Large intestine (tissue), 3 donors: ENCODE results near the gene PLOD1. TPM values are rescaled to one million over a fixed set of nuclear protein-coding genes. Genes with fewer than 3 reads are reported as not detected.
"Not testable (repeated sequence)": the region's sequence is repeated elsewhere in the genome, so short reads cannot be mapped to it uniquely, and the experiment has no call there.

ENCODE experiments used
- DNase-seq, 2 donors: peaks; one replicate each; pipeline versions ENCODE4 v3.0.0 to v3.0.0-alpha.2; 2013
- H3K27ac ChIP-seq: one replicate; pipeline ENCODE4 v1.5.1; 2013; ENCODE audit warnings: low read length
- H3K27me3 ChIP-seq: 2 replicates; pipeline ENCODE4 v1.6.1; 2013; ENCODE audit warnings: low read length; ENCODE audit not compliant: control insufficient read depth, insufficient read depth
- H3K36me3 ChIP-seq: 2 replicates; pipeline ENCODE4 v1.6.1; 2013; ENCODE audit warnings: low read length; ENCODE audit not compliant: control insufficient read depth, insufficient read depth
- H3K4me1 ChIP-seq: one replicate; pipeline ENCODE4 v1.6.1; 2013; ENCODE audit warnings: low read length; ENCODE audit not compliant: control insufficient read depth, insufficient read depth
- H3K4me3 ChIP-seq: one replicate; pipeline ENCODE4 v1.5.1; 2013; ENCODE audit warnings: low read length
- H3K9me3 ChIP-seq: one replicate; pipeline ENCODE4 v1.6.1; 2013; ENCODE audit warnings: mild to moderate bottlenecking, low read depth, low read length, moderate library complexity; ENCODE audit not compliant: control insufficient read depth
- WGBS: methylation state at CpG from one replicate; pipeline ENCODE4 v1.1.5; 2013; ENCODE audit warnings: low lambda C conversion rate; ENCODE audit not compliant: insufficient coverage; 5-methylcytosine and 5-hydroxymethylcytosine counted together
- polyA plus RNA-seq: library from polyadenylated mRNA; unstranded; fragments of 120-200 nt; gene quantifications from one replicate; pipeline ENCODE4 v1.2.1, GENCODE V29; 2013

PLOD1 gene
- polyA plus RNA-seq, 1 donor = 69.0 TPM

- H3K27ac ChIP-seq = no peak overlapping the region
- no peaks in the 10 kb centered on the region for H3K27me3 ChIP-seq
- no peaks in the 10 kb centered on the region for H3K9me3 ChIP-seq
- H3K36me3 ChIP-seq = peaks cover 15% of the 10 kb centered on the region
- H3K4me1 ChIP-seq = peaks cover 8% of the 10 kb centered on the region
- H3K4me3 ChIP-seq = no peak overlapping the region
- DNase-seq = no peak
- no CpG with 5 or more reads among the region's 15 CpGs for WGBS
Measured at GRCh38 chr1:11938722-11939526, 4.4 kb downstream of the PLOD1 start.

DNA sequence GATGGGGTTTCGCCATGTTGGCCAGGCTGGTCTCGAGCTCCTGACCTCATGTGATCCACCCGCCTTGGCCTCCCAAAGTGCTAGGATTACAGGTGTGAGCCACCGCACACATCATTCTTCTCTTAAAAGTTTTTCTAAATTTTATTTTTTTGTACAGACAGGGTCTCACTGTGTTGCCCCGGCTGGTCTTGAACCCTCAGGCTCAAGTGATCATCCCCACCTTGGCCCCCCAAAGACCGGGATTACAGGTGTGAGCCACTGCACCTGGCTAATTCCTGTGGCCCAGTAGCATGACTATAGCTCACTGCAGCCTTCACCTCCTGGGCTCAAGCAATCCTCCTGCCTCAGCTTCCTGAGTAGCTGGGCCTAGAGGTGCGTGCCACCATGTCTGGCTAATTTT lies 5.3 kb downstream of the PLOD1 start:
- H3K9me3 ChIP-seq, DNase-seq, H3K27ac ChIP-seq, H3K4me1 ChIP-seq, H3K27me3 ChIP-seq, H3K4me3 ChIP-seq: not testable (repeated sequence)
- no CpG with 5 or more reads among the region's 7 CpGs for WGBS
- H3K36me3 ChIP-seq = peaks cover 18% of the 10 kb centered on the region

GRCh38 chr1:11940260-11940921 lies 5.9 kb downstream of the PLOD1 start:
- Histone ChIP-seq H3K4me3 (no peak overlapping the region), H3K9me3 (no peaks in the 10 kb centered on the region), H3K27me3 (no peaks in the 10 kb centered on the region), H3K4me1 (no peaks in the 10 kb centered on the region), H3K36me3 (peaks cover 20% of the 10 kb centered on the region), H3K27ac (no peak overlapping the region)
- WGBS = no CpG with 5 or more reads among the region's 9 CpGs
- peak; percentile 51 to 64 for DNase-seq

DNA sequence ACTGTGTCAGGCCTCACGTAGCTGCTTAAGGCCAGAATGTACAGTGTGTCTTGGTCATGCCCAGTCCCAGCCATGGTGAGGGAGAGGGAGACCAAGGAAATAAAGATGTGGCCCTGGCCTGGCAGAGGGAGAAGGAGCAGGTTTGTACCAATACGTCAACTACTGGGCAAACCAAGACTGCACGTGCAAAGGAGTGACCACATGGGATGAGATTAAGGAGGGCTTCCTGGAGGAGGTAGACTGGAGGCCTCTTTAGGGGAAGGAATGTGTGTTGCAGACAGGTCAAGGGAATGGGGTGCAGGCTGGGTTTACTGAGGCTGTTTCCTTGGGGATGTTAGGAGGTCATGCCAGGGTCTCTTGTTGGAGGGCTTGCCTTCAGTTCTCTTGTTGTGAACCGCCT lies 7.8 kb downstream of the PLOD1 start:
- Histone ChIP-seq H3K36me3 (peaks cover 20% of the 10 kb centered on the region), H3K27ac (no peak overlapping the region), H3K4me1 (no peaks in the 10 kb centered on the region), H3K4me3 (no peak overlapping the region), H3K27me3 (no peaks in the 10 kb centered on the region), H3K9me3 (no peaks in the 10 kb centered on the region)
- no peak for DNase-seq
- WGBS = no CpG with 5 or more reads among the region's 4 CpGs

DNA sequence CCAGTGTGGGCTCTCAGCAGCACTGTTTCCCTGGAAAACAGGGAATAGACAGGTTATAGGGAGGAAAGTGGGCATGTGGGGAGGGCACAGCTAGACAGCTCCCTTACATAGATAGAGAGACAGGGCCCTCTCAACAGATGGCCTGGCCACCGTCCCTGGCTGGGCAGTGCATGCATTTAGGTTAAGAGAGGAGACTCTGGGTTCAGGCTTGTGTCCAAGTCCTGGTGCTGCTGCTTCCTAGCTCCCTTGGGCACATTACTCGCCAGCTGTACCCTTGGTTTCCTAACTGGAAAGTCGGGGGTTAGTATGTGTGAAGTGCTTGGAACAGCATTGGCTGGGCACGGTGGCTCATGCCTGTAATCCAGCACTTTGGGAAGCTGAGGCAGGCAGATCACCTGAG lies 9.1 kb downstream of the PLOD1 start:
- Histone ChIP-seq H3K9me3 (no peaks in the 10 kb centered on the region), H3K36me3 (peaks cover 20% of the 10 kb centered on the region), H3K27ac (no peak overlapping the region), H3K4me3 (no peak overlapping the region), H3K27me3 (no peaks in the 10 kb centered on the region), H3K4me1 (no peaks in the 10 kb centered on the region)
- WGBS = no CpG with 5 or more reads among the region's 4 CpGs
- DNase-seq = no peak

DNA sequence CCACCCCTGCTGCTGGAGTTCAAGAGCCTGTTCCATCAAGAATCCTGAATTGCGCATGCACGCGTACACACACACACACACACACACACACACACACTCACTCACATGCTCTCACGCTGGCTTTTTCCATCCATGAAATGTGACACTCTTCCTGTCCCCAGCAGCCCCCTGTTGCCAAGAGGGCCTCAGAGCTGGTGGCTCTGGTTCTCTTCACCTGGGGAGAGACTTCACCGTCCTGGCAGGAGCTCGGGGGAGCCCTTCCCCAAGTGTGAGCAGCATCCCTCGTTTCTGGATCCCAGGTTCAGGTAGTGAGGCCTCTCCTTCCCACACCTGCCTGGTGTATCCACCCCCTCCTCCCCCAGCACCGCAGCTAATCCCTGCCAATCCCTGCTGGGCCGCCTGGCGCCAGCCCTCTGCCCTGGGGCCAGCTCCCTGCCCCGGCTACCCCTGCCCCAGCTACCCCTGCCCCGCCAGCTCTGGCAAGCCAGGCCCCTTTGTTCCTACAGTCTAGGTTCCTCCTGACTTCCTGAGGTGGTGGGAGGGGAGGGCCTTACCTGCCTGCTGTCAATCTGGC lies 9.9 kb downstream of the PLOD1 start:
- Histone ChIP-seq H3K27ac (no peak overlapping the region), H3K27me3 (no peaks in the 10 kb centered on the region), H3K4me1 (no peaks in the 10 kb centered on the region), H3K36me3 (peaks cover 25% of the 10 kb centered on the region), H3K9me3 (no peaks in the 10 kb centered on the region), H3K4me3 (no peak overlapping the region)
- DNase-seq = no peak
- WGBS = 60% methylated on average over 1 of the region's 12 CpGs

GRCh38 chr1:11946647-11947046 lies 12.1 kb downstream of the PLOD1 start:
- Histone ChIP-seq H3K4me1 (no peaks in the 10 kb centered on the region), H3K27me3 (no peaks in the 10 kb centered on the region), H3K9me3 (no peaks in the 10 kb centered on the region), H3K36me3 (peaks cover 27% of the 10 kb centered on the region), H3K4me3 (no peak overlapping the region), H3K27ac (no peak overlapping the region)
- WGBS = no CpG with 5 or more reads among the region's 3 CpGs
- DNase-seq = no peak

GRCh38 chr1:11948822-11949458 lies 14.4 kb downstream of the PLOD1 start:
- Histone ChIP-seq H3K4me3 (no peak overlapping the region), H3K4me1 (no peaks in the 10 kb centered on the region), H3K27me3 (no peaks in the 10 kb centered on the region), H3K27ac (no peak overlapping the region), H3K36me3 (peaks cover 32% of the 10 kb centered on the region), H3K9me3 (no peaks in the 10 kb centered on the region)
- no CpG with 5 or more reads among the region's 6 CpGs for WGBS
- DNase-seq = no peak

GRCh38 chr1:11951901-11952300 lies 17.4 kb downstream of the PLOD1 start:
- Histone ChIP-seq H3K4me3 (no peak overlapping the region), H3K4me1 (no peaks in the 10 kb centered on the region), H3K9me3 (no peaks in the 10 kb centered on the region), H3K36me3 (peaks cover 42% of the 10 kb centered on the region), H3K27ac (no peak overlapping the region), H3K27me3 (no peaks in the 10 kb centered on the region)
- no CpG with 5 or more reads among the region's 2 CpGs for WGBS
- no peak for DNase-seq

- Histone ChIP-seq H3K27me3 (no peaks in the 10 kb centered on the region), H3K36me3 (peaks cover 49% of the 10 kb centered on the region), H3K4me1 (no peaks in the 10 kb centered on the region), H3K27ac (no peak overlapping the region), H3K9me3 (no peaks in the 10 kb centered on the region), H3K4me3 (no peak overlapping the region)
- WGBS = no CpG with 5 or more reads among the region's 11 CpGs
- no peak for DNase-seq
Measured at GRCh38 chr1:11952455-11953109, 18.1 kb downstream of the PLOD1 start.
